NCI-H2227 (cell line): ENCODE results near the gene PRR13.
"Not testable (repeated sequence)": the region's sequence is repeated elsewhere in the genome, so short reads cannot be mapped to it uniquely, and the experiment has no call there.

Experiments used
- DNase-seq: peaks from one replicate; lab custom pipeline; 2025; ENCODE audit not compliant: unreplicated experiment; lab: John Stamatoyannopoulos, UW

PRR13 gene, protein sequence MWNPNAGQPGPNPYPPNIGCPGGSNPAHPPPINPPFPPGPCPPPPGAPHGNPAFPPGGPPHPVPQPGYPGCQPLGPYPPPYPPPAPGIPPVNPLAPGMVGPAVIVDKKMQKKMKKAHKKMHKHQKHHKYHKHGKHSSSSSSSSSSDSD

GRCh38 chr12:53441040-53441833 lies at the start of gene PRR13:
TSS of gene PRR13 (plus strand) at chr12:53441734. CDS start at chr12:53442715, 981 bp downstream.
- peak; percentile 97 for DNase-seq

- DNase-seq: no peak
These were observed 41.6 kb upstream of the PRR13 start for GRCh38 chr12:53399896-53400295.

DNA sequence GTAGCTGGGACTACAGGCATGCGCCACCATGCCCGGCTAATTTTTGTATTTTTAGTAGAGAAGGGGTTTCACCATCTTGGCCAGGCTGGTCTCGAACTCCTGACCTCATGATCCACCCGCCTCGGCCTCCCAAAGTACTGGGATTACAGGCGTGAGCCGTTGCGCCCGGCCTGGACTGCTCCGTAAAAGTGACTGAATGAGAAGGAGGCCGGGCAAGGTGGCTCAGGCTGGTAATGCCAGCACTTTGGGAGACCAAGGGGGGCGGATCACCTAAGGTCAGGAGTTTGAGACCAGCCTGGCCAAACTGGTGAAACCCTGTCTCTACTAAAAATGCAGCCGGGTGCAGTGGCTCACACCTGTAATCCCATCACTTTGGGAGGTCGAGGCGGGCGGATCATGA lies 39.2 kb upstream of the PRR13 start:
- DNase-seq: not testable (repeated sequence)

DNA sequence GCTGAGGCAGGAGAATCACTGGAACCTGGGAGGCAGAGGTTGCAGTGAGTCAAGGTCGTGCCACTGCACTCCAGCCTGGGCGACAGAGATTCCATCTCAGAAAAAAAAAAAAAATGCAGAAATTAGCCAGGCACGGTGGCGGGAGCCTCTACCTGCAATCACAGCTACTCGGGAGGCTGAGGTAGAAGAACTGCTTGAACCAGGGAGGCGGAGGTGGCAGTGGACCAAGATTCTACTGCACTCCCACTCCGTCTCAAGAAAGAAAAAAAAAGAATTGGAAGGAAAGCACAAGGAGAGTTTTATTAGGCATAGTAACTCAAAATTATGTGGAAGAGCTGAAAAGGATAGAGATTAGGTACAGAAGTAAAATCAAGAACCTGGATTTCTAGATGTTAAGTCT lies 38.7 kb upstream of the PRR13 start:
- DNase-seq: no peak

DNA sequence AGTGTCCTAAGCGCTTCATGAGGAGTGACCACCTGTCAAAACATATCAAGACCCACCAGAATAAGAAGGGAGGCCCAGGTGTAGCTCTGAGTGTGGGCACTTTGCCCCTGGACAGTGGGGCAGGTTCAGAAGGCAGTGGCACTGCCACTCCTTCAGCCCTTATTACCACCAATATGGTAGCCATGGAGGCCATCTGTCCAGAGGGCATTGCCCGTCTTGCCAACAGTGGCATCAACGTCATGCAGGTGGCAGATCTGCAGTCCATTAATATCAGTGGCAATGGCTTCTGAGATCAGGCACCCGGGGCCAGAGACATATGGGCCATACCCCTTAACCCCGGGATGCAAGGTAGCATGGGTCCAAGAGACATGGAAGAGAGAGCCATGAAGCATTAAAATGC lies 30.6 kb upstream of the PRR13 start:
- DNase-seq: no peak

- peak; percentile 22 for DNase-seq
These were observed 27.9 kb upstream of the PRR13 start for GRCh38 chr12:53413485-53414204.

- no peak for DNase-seq
These were observed 26.6 kb upstream of the PRR13 start for GRCh38 chr12:53414756-53415417.

DNA sequence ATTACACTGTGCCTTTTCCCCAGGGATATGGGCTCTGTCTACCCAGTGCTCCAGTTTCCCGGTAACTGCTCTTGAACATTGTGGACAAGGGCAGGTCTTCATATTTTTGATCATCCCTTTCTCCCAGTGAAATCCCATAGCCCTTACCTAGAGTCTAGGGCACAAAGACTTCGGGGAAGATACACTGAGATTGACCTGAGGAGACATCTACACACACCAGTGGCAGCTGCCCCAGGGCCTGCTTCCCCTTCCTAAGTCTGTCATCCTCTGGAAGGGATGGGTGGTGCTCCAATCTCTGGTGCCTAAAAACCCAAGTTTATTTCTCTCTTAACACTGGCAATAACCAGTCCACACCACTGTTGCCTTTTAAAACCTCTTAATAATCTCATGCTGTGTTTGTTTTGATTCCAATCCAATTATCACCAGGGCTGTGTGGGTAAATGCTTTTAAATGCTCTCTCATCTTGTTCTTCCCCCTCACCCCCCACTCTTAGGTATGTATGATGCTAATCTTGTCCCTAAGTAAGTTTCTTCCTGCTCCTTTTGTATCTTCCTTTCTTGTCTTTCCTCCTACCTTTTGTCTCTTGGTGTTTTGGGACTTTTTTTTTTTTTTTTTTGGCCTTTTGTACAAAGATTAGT lies 25.7 kb upstream of the PRR13 start:
- DNase-seq: not testable (repeated sequence)

- DNase-seq: not testable (repeated sequence)
These were observed 24.2 kb upstream of the PRR13 start for GRCh38 chr12:53417291-53417816.

DNA sequence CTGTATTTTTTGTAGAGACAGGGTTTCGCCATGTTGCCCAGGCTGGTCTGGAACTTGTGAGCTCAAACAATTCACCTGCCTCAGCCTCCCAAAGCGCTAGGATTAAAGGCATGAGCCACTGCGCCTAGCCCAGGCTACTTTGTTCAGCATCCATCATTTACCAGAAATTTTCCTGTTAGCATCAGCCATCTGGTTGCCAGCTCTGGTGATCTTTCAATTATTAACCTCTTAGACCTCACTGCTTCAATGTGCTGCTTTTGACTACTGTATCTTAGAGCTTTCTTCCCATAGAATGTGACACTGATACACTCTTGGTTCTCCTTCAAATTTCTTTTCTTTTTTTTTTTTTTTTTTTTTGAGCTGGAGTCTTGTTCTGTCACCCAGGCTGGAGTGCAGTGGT lies 23.3 kb upstream of the PRR13 start:
- no peak for DNase-seq

DNA sequence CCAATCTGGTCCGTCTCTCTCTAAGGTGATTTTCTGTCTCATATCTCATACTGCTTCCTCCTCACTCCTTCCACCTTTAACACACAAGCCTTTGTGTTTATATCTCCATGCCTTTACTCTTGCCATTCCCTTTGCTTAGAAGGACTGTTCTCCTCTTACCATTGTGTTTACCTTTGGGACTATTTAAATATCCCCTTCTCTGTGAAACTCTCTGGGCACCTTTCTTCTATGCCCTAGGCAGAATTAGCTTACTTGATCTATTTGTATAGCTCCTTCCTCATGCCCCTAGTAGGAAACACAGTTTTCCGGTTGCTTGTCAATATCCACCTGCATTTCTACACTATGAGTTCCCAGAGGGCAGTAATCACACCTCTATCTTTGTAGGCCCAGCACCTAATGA lies 21.8 kb upstream of the PRR13 start:
- DNase-seq: no peak

GRCh38 chr12:53422247-53422646 lies 19.3 kb upstream of the PRR13 start:
- DNase-seq: not testable (repeated sequence)

- no peak for DNase-seq
These were observed 17.9 kb upstream of the PRR13 start, which contains the start of gene AMHR2 for GRCh38 chr12:53423597-53423996. TSS of gene AMHR2 (plus strand) at chr12:53423855. CDS start at chr12:53423935, 80 bp downstream.

DNA sequence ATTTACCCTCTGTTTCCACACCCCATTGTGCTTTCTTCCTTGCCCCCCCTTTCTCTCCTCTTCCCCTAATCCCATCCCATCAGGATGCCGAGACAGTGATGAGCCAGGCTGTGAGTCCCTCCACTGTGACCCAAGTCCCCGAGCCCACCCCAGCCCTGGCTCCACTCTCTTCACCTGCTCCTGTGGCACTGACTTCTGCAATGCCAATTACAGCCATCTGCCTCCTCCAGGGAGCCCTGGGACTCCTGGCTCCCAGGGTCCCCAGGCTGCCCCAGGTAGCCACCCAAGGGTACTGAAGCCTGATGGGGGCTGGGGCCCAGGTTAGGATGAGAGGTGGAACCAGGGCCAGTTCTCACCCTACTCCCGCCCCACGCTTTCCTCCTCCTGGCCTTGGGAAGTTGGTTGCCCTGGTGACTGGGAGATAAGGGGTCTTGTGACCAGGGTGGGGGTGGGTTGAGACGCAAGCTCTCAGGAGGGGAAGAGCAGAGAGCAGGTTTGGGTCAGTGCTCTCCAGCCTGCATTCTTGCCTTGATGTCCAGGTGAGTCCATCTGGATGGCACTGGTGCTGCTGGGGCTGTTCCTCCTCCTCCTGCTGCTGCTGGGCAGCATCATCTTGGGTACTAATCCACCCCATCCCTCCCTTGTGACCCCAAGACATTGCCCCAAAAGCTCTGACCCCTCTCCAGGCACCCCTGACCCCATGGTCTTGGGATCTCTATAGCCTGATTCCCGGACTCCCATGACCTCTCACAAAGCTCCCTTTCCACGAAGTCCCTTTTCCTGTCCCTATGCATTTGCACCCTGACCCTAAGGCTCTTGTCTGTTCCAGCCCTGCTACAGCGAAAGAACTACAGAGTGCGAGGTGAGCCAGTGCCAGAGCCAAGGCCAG lies 16.7 kb upstream of the PRR13 start:
- DNase-seq: no peak

- no peak for DNase-seq
These were observed 15.9 kb upstream of the PRR13 start for GRCh38 chr12:53425515-53426150.

GRCh38 chr12:53427905-53428594 lies 13.5 kb upstream of the PRR13 start:
- no peak for DNase-seq

GRCh38 chr12:53428741-53429140 lies 12.8 kb upstream of the PRR13 start:
- DNase-seq: no peak

GRCh38 chr12:53430116-53430515 lies 11.4 kb upstream of the PRR13 start:
- no peak for DNase-seq

GRCh38 chr12:53431187-53431586 lies 10.3 kb upstream of the PRR13 start:
- no peak for DNase-seq
